Spleen (tissue), 11 donors: ENCODE results near the gene BRAT1. TPM values are rescaled to one million over a fixed set of nuclear protein-coding genes. Genes with fewer than 3 reads are reported as not detected.
A peak's percentile ranks its signal among the peaks of the same experiment; 100 is the strongest.

Experiments used
- DNase-seq: peaks from one replicate; pipeline ENCODE4 v3.0.0-alpha.2; 2020
- H3K27ac ChIP-seq, 8 donors: fragments of 200-600 bp; sonication (generic) in 7 of 8; 1 replicate in 4 of 8; 2 replicates in 4 of 8; pipeline versions ENCODE4 v1.5.0 to v1.8.0; 2016 to 2021; ENCODE audit warnings: inconsistent platforms in 4 of 8, mild to moderate bottlenecking in 4 of 8, moderate library complexity in 1 of 8
- H3K27me3 ChIP-seq, 7 donors: fragments of 200-600 bp; sonication (generic) in 6 of 7; replicated peaks in 1 of 7; 1 replicate in 4 of 7; 2 replicates in 3 of 7; pipeline versions ENCODE4 v1.5.0 to v1.8.0; 2016 to 2021; ENCODE audit warnings: inconsistent platforms in 3 of 7, mild to moderate bottlenecking in 1 of 7
- H3K36me3 ChIP-seq, 6 donors: fragments of 200-600 bp; sonication (generic) in 5 of 6; 1 replicate in 4 of 6; 2 replicates in 2 of 6; pipeline versions ENCODE4 v1.5.0 to v1.8.0; 2016 to 2021; ENCODE audit warnings: inconsistent platforms in 2 of 6
- H3K4me1 ChIP-seq, 6 donors: fragments of 200-600 bp; sonication (generic) in 5 of 6; 1 replicate in 3 of 6; 2 replicates in 3 of 6; pipeline versions ENCODE4 v1.5.0 to v1.8.0; 2016 to 2021; ENCODE audit warnings: inconsistent platforms in 3 of 6
- H3K4me3 ChIP-seq, 8 donors: fragments of 200-600 bp; sonication (generic) in 7 of 8; 1 replicate in 4 of 8; 2 replicates in 4 of 8; pipeline versions ENCODE4 v1.5.0 to v1.8.0; 2016 to 2021; ENCODE audit warnings: inconsistent platforms in 4 of 8, mild to moderate bottlenecking in 4 of 8, moderate library complexity in 2 of 8
- H3K9me3 ChIP-seq, 8 donors: fragments of 200-600 bp; sonication (generic) in 7 of 8; 1 replicate in 4 of 8; 2 replicates in 4 of 8; pipeline versions ENCODE4 v1.5.0 to v1.8.0; 2016 to 2021; ENCODE audit warnings: inconsistent platforms in 4 of 8
- POLR2A ChIP-seq, 3 donors: fragments of 450-650 bp; IDR thresholded peaks; one replicate each; pipeline ENCODE4 v1.5.1; 2017; ENCODE audit warnings: antibody characterized with exemption in 3 of 3, mild to moderate bottlenecking in 1 of 3
- POLR2AphosphoS5 ChIP-seq, 3 donors: sonication (generic); formaldehyde crosslinking; IDR thresholded peaks; one replicate each; pipeline ENCODE4 v1.5.1; 2017; ENCODE audit warnings: antibody characterized with exemption in 3 of 3
- WGBS, 5 donors: extraction: QIAGEN DNeasy Blood & Tissue Kit in 3 of 5; methylation state at CpG; one replicate each; pipeline versions ENCODE4 v1.1.5 to v1.1.7; 2013 to 2018; 5-methylcytosine and 5-hydroxymethylcytosine counted together
- intact Hi-C: fragments of 100-400 bp; cut with DNase I; formaldehyde crosslinking; loops from one replicate; pipeline ENCODE4 v1.15.0; 2023; ENCODE audit warnings: low total_unique reads
- polyA plus RNA-seq, 3 donors: library from polyadenylated mRNA; stranded (reverse); fragments of 200-250 nt; gene quantifications; one replicate each; pipeline ENCODE4 v1.2.1, GENCODE V29; 2013
- total RNA-seq, 7 donors: library from RNA; depleted of rRNA in 3 of 7; stranded (reverse); fragments of >200 nt in 3 of 7; fragmentation: NEBNext Ultra II Directional in 4 of 7; extraction: Animal tissue kit (Norgen Biotek cat#: 25700) in 4 of 7; gene quantifications; one replicate each; pipeline versions ENCODE4 v1.1.0 to v1.2.1, GENCODE V29; 2016 to 2021
- TF ChIP-seq, protein P1 (sequence below), 11 experiments: fragments of 200-600 bp in 7 of 11; fragments of 450-650 bp in 4 of 11; sonication (generic) in 4 of 11; IDR thresholded peaks in 8 of 11; conservative IDR thresholded peaks in 3 of 11; 1 replicate in 7 of 11; 2 replicates in 4 of 11; pipeline versions ENCODE4 v1.4.0 to v1.8.0; 2016 to 2021; ENCODE audit warnings: antibody characterized with exemption in 11 of 11, inconsistent platforms in 4 of 11, mild to moderate bottlenecking in 1 of 11
- donor health status: healthy with polysubstance abuse.
- donor health status: DM: no; HTN: no; CAD: no; lungs with moderate emphysema.
- donor health status: DM: no; HTN: no; CAD: no.
- donor health status: Bipolar disorder and iron deficiency.
- donor health status: healthy.
- donor health status: DM: no; HTN: no; CAD: no.
- donor health status: DM: yes; HTN: yes; CAD: no.

The BRAT1 gene
- total and polyA plus RNA-seq, 10 donors, result 25.3 to 50.9 (median 33.4) TPM

DNA sequence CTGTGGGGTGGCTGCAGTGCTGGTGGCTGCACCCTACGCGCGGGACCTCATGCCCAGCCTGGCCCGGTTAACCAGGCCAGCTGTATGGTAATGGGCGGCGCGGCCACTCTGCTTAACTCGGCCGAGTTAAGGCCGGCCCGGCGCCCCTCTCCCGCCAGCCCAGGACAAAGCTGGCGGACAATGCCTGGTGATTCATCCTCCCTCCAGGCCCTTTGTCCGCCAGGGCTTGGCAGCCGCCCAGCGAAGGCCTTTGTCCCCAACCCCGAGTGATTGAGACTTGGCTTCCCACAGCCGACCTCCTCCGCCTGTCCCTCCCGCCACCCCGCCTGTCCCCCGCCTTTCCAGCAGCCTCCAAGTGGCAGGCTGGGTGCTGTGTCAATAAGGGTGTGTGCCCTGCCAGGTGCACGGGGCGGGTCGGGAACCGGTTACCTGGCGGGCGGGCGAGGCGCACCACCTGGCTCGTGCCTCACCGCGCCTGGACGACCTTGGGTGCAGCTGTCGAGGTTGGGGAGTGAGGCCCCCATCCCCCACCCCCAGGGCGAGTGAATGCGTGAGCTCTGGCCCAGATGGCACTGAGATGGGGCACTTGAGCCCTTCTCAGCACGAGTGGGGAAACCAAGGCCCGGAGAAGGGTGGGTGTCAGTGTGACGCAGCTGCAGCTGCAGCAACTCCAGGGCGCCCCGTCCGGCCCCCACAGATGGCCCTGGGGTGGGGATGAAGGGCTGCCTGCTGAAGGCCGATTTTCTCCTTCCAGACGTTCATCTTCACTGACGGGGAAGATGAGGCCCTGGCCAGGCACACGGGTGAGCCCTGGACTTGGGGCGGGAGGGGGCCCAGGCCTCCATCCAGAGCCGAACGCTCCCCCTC lies 31.1 kb downstream of the BRAT1 start:
- Histone ChIP-seq H3K27ac (peak overlapping the region; percentile 43 to 96 (median 60)), H3K9me3 (no peaks in the 10 kb centered on the region), H3K27me3 (peaks cover 0 to 22% (median 0%) of the 10 kb centered on the region in 7 donors), H3K4me3 (peak overlapping the region in 4 of 8 donors; percentile 70 to 89 (median 74)), H3K4me1 (peaks cover 71 to 94% (median 93%) of the 10 kb centered on the region in 6 donors), H3K36me3 (peaks cover 0 to 45% (median 23%) of the 10 kb centered on the region in 6 donors)
- WGBS, 5 donors, result 52 to 61% (median 54%) methylated on average over 17 to 51 of the region's 51 CpGs
- peak; percentile 86 for DNase-seq
- TF ChIP-seq POLR2A (IDR thresholded peaks at IDR 0.05) (no peak), POLR2AphosphoS5 (IDR thresholded peaks at IDR 0.05) (peak in 2 of 3 donors; percentile 52 to 71)
- TF ChIP-seq, protein P1, sequence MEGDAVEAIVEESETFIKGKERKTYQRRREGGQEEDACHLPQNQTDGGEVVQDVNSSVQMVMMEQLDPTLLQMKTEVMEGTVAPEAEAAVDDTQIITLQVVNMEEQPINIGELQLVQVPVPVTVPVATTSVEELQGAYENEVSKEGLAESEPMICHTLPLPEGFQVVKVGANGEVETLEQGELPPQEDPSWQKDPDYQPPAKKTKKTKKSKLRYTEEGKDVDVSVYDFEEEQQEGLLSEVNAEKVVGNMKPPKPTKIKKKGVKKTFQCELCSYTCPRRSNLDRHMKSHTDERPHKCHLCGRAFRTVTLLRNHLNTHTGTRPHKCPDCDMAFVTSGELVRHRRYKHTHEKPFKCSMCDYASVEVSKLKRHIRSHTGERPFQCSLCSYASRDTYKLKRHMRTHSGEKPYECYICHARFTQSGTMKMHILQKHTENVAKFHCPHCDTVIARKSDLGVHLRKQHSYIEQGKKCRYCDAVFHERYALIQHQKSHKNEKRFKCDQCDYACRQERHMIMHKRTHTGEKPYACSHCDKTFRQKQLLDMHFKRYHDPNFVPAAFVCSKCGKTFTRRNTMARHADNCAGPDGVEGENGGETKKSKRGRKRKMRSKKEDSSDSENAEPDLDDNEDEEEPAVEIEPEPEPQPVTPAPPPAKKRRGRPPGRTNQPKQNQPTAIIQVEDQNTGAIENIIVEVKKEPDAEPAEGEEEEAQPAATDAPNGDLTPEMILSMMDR (IDR thresholded peaks at IDR 0.05 in 8 of 11, conservative IDR thresholded peaks at IDR 0.05 in 3 of 11), result no peak
- intact Hi-C loops, result no loop called here

DNA sequence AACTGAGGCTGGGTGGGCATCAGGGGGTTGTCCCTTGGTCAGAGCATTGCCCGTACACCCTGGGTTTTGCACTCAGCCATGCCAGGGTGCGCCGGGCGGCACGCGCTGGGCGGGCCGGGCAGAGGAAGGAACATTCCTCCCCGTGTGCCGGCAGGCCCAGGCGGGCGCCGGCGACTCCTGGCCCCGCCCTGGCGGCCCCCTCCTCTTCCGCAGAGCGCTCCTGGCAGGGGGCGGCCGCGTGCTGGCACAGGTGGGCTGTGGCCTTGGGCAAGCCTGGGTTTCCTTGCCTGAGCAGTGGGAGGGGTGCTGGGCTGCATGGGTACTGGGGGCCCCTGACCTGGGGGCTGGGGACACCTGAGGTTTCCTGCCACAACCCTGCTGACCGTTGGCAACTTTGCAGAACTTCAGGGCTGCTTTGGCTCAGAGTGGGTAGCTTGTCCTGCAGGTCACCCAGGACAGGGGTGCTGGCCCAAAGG lies 31.8 kb downstream of the BRAT1 start:
- WGBS, 5 donors, result 0 to 31% (median 11%) methylated on average over 1 to 22 of the region's 22 CpGs; no CpG with 5 or more reads in 1 of the 5 donors
- peak overlapping the region in 6 of 8 donors; percentile 23 to 89 (median 70) for H3K4me3 ChIP-seq
- peak; percentile 86 for DNase-seq
- H3K4me1 ChIP-seq, result peaks cover 70 to 94% (median 93%) of the 10 kb centered on the region in 6 donors
- H3K9me3 ChIP-seq, result no peaks in the 10 kb centered on the region
- TF ChIP-seq POLR2AphosphoS5 (IDR thresholded peaks at IDR 0.05) (peak in 1 of 3 donors; percentile 5), POLR2A (IDR thresholded peaks at IDR 0.05) (no peak)
- peak overlapping the region; percentile 43 to 96 (median 60) for H3K27ac ChIP-seq
- intact Hi-C loops, result no loop called here
- peaks cover 0 to 29% (median 0%) of the 10 kb centered on the region in 7 donors for H3K27me3 ChIP-seq
- peaks cover 0 to 41% (median 23%) of the 10 kb centered on the region in 6 donors for H3K36me3 ChIP-seq

DNA sequence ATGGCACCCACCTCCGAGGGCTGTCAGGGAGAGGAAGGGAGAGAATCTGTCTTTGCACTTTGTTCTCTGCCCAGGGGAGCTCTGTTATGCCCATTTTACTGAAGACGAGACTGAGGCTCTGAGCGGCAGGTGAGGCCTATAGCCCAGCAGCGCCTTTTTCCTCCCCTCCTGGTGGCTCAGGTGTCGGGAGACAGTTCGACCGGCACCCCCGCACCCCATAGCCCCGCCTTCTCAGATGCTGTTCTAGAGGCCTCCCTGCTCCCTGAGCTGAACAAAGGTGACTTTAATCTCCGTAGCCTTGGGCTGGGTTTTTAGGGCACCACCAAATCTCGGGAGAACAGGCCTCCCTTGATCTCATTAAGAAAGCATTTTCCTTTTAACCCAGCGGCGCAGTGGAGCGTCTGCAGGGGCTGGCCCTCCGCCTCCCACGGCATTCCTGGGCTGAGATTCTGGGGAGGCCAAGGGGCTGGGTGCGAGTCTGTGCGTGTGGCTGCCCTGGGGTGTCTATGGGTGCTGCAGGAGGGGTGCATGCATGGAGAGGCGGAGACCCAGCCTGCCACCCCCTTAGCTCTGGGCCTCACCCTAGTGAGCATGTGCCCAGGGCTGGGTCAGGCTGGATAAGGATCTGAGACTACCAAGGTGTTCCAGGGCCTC lies 32.4 kb downstream of the BRAT1 start:
- H3K27me3 ChIP-seq, result peaks cover 0 to 32% (median 0%) of the 10 kb centered on the region in 7 donors
- peak overlapping the region; percentile 1 to 96 (median 60) for H3K27ac ChIP-seq
- 26 to 51% (median 45%) methylated on average over 10 to 19 of the region's 19 CpGs for WGBS, 5 donors
- intact Hi-C loops, result no loop called here
- peak overlapping the region in 7 of 8 donors; percentile 59 to 89 (median 70) for H3K4me3 ChIP-seq
- H3K9me3 ChIP-seq, result no peaks in the 10 kb centered on the region
- H3K4me1 ChIP-seq, result peaks cover 70 to 94% (median 93%) of the 10 kb centered on the region in 6 donors
- peaks cover 0 to 37% (median 23%) of the 10 kb centered on the region in 6 donors for H3K36me3 ChIP-seq
- DNase-seq, result no peak
- TF ChIP-seq, protein P1 (IDR thresholded peaks at IDR 0.05 in 8 of 11, conservative IDR thresholded peaks at IDR 0.05 in 3 of 11), result no peak
- TF ChIP-seq POLR2AphosphoS5 (IDR thresholded peaks at IDR 0.05), result peak in 1 of 3 donors; percentile 17

DNA sequence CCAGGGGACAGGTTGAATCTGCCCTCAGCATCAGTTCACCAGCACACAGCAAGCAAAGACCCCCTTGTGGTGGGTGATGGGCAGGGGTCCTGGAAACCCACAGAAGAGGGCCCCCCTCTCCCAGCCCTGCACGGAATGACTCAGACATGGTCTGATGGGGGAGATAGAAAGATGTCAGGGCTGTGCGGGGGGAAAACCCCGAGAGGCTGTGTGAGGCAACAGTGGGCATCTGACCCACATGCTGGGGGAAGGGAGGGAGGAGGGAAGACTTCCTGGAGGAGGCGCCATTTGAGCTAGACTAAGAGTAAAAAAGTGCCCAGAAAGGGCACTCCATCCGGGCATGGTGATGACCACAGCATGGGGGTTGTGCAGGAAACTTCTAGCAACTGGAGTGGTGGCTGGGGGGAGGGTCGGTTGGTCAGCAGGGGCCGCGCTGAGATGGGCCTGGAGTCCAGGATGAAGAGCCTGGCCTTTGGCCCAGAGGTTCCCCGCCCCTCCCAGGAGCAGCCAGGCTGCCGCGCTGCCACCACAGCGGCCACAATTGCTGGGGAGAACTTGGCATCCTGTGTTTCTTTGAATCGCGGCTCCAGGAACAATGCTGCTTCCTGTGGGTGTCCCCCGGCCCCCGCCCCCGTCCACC lies 33.3 kb downstream of the BRAT1 start:
- intact Hi-C loops, result no loop called here
- Histone ChIP-seq H3K27me3 (peaks cover 0 to 32% (median 0%) of the 10 kb centered on the region in 7 donors), H3K9me3 (no peaks in the 10 kb centered on the region), H3K27ac (peak overlapping the region; percentile 22 to 96 (median 60)), H3K4me1 (peaks cover 63 to 94% (median 85%) of the 10 kb centered on the region in 6 donors), H3K36me3 (peaks cover 0 to 30% (median 20%) of the 10 kb centered on the region in 6 donors), H3K4me3 (peak overlapping the region; percentile 10 to 89 (median 67))
- 2 to 8% (median 5%) methylated on average over 11 to 17 of the region's 17 CpGs for WGBS, 5 donors
- peak; percentile 86 for DNase-seq
- TF ChIP-seq POLR2A (IDR thresholded peaks at IDR 0.05), result no peak
- peak; percentile 26 to 71 (median 58) for TF ChIP-seq POLR2AphosphoS5 (IDR thresholded peaks at IDR 0.05)
- TF ChIP-seq, protein P1 (IDR thresholded peaks at IDR 0.05 in 8 of 11, conservative IDR thresholded peaks at IDR 0.05 in 3 of 11), result no peak
